ENCODE measurements around the gene ARHGEF26. TPM values are rescaled to one million over a fixed set of nuclear protein-coding genes. Genes with fewer than 3 reads are reported as not detected.

The ARHGEF26 gene
- total RNA-seq, 1 experiment from 2014 or later: 7.2 TPM

GRCh38 chr3:154131830-154132229 is 10.6 kb downstream of the ARHGEF26 start:
- TF ChIP-seq REST (IDR thresholded peaks at IDR 0.05; ENCODE audit: low read depth) (no peak), CTCF (IDR thresholded peaks at IDR 0.05 in 2 of 3, conservative IDR thresholded peaks at IDR 0.05 in 1 of 3; ENCODE audit: borderline replicate concordance in 1 of 3, insufficient read depth in 1 of 3, low read depth in 2 of 3, low read length in 2 of 3) (no peak), SIN3A (IDR thresholded peaks at IDR 0.05; ENCODE audit: low read depth) (no peak), FOSL1 (IDR thresholded peaks at IDR 0.05; ENCODE audit: low read depth) (no peak), ZFX (IDR thresholded peaks at IDR 0.05) (no peak), SP1 (IDR thresholded peaks at IDR 0.05; ENCODE audit: low read depth) (no peak), CBX3 (IDR thresholded peaks at IDR 0.05; ENCODE audit: low read depth) (no peak), EGR1 (IDR thresholded peaks at IDR 0.05; ENCODE audit: low read depth) (no peak), MAX (IDR thresholded peaks at IDR 0.05) (no peak), JUND (IDR thresholded peaks at IDR 0.05) (no peak), ZNF274 (IDR thresholded peaks at IDR 0.05; ENCODE audit: low read depth, low read length) (no peak), POLR2A (IDR thresholded peaks at IDR 0.05; ENCODE audit: borderline replicate concordance, extremely low read depth, insufficient read depth, insufficient read length) (no peak), CEBPB (IDR thresholded peaks at IDR 0.05; ENCODE audit: low read depth) (no peak), ATF3 (IDR thresholded peaks at IDR 0.05) (no peak), RAD21 (IDR thresholded peaks at IDR 0.05; ENCODE audit: low read depth) (no peak)
- H3K4me2 ChIP-seq (ENCODE audit: low read length): no peak overlapping the region
- DNase-seq (ENCODE audit: low read depth, low spot score) (no peak), ATAC-seq (no peak)
- H4K20me1 ChIP-seq (ENCODE audit: insufficient read depth): no peaks in the 10 kb centered on the region
- H3K4me3 ChIP-seq (replicated peaks in 1 of 2; ENCODE audit: low read depth in 1 of 2, low read length in 2 of 2): no peak overlapping the region
- no peaks in the 10 kb centered on the region for H3K9me3 ChIP-seq (ENCODE audit: control insufficient read depth in 1 of 2, insufficient read depth in 1 of 2, low read depth in 1 of 2, low read length in 2 of 2)
- peaks cover 10% of the 10 kb centered on the region for H3K79me2 ChIP-seq (ENCODE audit: insufficient read depth, low read length)
- H3K27ac ChIP-seq (ENCODE audit: low read depth, low read length): no peak overlapping the region
- no peaks in the 10 kb centered on the region for H3K27me3 ChIP-seq (ENCODE audit: insufficient read depth, low read length)
- POLR2A ChIA-PET: no interaction called here
- H3K4me1 ChIP-seq (ENCODE audit: control insufficient read depth in 1 of 2, insufficient read depth in 2 of 2, low read length in 2 of 2): no peaks in the 10 kb centered on the region
- peaks cover 0 to 4% of the 10 kb centered on the region in 2 experiments; a peak in 3 of 4 replicates for H3K36me3 ChIP-seq (ENCODE audit: control insufficient read depth in 1 of 2, insufficient read depth in 2 of 2, low read length in 2 of 2)
- intact Hi-C loops (cut with micrococcal nuclease): no loop called here
- BruUV-seq (replicated peaks): no TSS peak
- RAD21 ChIA-PET (ENCODE audit: low non-redundant PET in 1 of 2, low total read pairs in 2 of 2, uncharacterized antibody in 2 of 2, unreplicated experiment in 2 of 2): no interaction called here
- no peaks in the 10 kb centered on the region for H3K9me2 ChIP-seq (ENCODE audit: insufficient read depth)
- CTCF ChIA-PET: no interaction called here
- no peak overlapping the region for H2AFZ ChIP-seq (ENCODE audit: low read depth, low read length, poor library complexity, severe bottlenecking)
- no peak overlapping the region for H3K9ac ChIP-seq (ENCODE audit: low read length)

All from HCT116 (cell line).